Astrocyte of the cerebellum (primary cell): Measurements from ENCODE around the gene FAM83E.
A peak's percentile ranks its signal among the peaks of the same experiment; 100 is the strongest.

Source experiments
- DNase-seq: peaks from one replicate; pipeline ENCODE4 v3.0.0-alpha.2; 2011; ENCODE audit warnings: low read depth
- H3K4me3 ChIP-seq: 2 replicates; pipeline ENCODE4 v1.5.1; 2011; ENCODE audit warnings: mild to moderate bottlenecking, low read depth, low read length, moderate library complexity
- CTCF ChIP-seq: IDR thresholded peaks from 2 replicates; pipeline ENCODE4 v1.5.1; 2012; ENCODE audit warnings: low read length, low read depth, moderate library complexity, mild to moderate bottlenecking; ENCODE audit errors: missing control alignments
- in situ Hi-C: cut with HindIII; loops from 2 replicates; pipeline ENCODE4 v1.10.0; 2017; ENCODE audit warnings: low sequenced_read_pairs

The FAM83E gene

GRCh38 chr19:48614436-48615230, at the start of gene FAM83E:
Gene FAM83E (minus strand): TSS chr19:48615076. CDS start chr19:48613372, 1,704 bp downstream.
- in situ Hi-C loops: no loop called here
- H3K4me3 ChIP-seq: no peak within 1 kb of the TSS
- DNase-seq: no peak
- no peak for TF ChIP-seq CTCF

- in situ Hi-C loops: no loop called here
- no peak for DNase-seq
- H3K4me3 ChIP-seq: no peak overlapping the region
- no peak for TF ChIP-seq CTCF
These were observed 49.6 kb upstream of the FAM83E start for GRCh38 chr19:48664476-48664875.

- DNase-seq: no peak
- no peak for TF ChIP-seq CTCF
- H3K4me3 ChIP-seq: no peak overlapping the region
- in situ Hi-C loops: no loop called here
These were observed 48.8 kb upstream of the FAM83E start for GRCh38 chr19:48663667-48664066.

DNA sequence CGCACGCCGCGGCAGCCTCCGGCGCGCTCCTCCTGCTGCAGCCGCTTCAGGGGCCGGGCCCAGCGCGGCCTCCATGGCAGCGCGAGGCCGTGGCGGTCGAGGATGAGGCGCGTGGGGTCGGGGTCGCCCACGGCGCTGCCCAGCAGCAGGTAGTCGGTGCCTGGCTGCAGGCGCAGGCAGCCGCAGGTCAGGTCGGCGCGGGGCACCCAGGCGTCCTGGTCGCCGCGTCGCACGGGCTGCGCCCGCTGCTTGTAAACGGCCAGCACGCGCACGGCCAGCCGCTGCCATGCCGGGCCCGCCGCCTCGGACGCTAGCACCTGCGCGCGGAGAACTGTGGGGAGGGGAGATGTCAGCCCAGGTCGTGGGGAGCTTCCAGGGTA, 46.8 kb upstream of the FAM83E start:
- no peak overlapping the region for H3K4me3 ChIP-seq
- DNase-seq: no peak
- in situ Hi-C loops: no loop called here

GRCh38 chr19:48660852-48661710, 46.2 kb upstream of the FAM83E start:
- peak; percentile 69 for DNase-seq
- no peak overlapping the region for H3K4me3 ChIP-seq
- in situ Hi-C loops: no loop called here
- no peak for TF ChIP-seq CTCF

More for the DNA sequence above, 46.8 kb upstream of the FAM83E start:
- TF ChIP-seq CTCF: no peak

- in situ Hi-C loops: no loop called here
- DNase-seq: no peak
- TF ChIP-seq CTCF: no peak
- H3K4me3 ChIP-seq: no peak overlapping the region
These were observed 44.9 kb upstream of the FAM83E start for GRCh38 chr19:48659768-48660167.
